HEK293T (cell line): Measurements from ENCODE around the gene RYR3.

Experiments
- BHLHE40 ChIP-seq: fragments of 450-650 bp; IDR thresholded peaks from 2 replicates; pipeline ENCODE4 v1.6.1; 2016; ENCODE audit warnings: mild to moderate bottlenecking, moderate library complexity, borderline replicate concordance
- FOXA1 ChIP-seq: fragments of 450-650 bp; IDR thresholded peaks from 2 replicates; pipeline ENCODE4 v1.6.1; 2016; ENCODE audit warnings: mild to moderate bottlenecking
- FOXM1 ChIP-seq: fragments of 450-650 bp; IDR thresholded peaks from 2 replicates; pipeline ENCODE4 v1.6.1; 2017; ENCODE audit warnings: mild to moderate bottlenecking, borderline replicate concordance
- HDGF ChIP-seq: fragments of 450-650 bp; IDR thresholded peaks from 2 replicates; pipeline ENCODE4 v1.6.1; 2017; ENCODE audit warnings: antibody characterized with exemption, borderline replicate concordance
- LEF1 ChIP-seq: fragments of 450-650 bp; IDR thresholded peaks from 2 replicates; pipeline ENCODE4 v1.6.1; 2017; ENCODE audit warnings: mild to moderate bottlenecking, borderline replicate concordance
- NFRKB ChIP-seq: fragments of 450-650 bp; IDR thresholded peaks from 2 replicates; pipeline ENCODE4 v1.6.1; 2016; ENCODE audit warnings: mild to moderate bottlenecking, moderate library complexity
- SP1 ChIP-seq: fragments of 450-650 bp; IDR thresholded peaks from 2 replicates; pipeline ENCODE4 v1.6.1; 2017
- SUZ12 ChIP-seq: fragments of 450-650 bp; IDR thresholded peaks from 2 replicates; pipeline ENCODE4 v1.6.1; 2016; ENCODE audit warnings: mild to moderate bottlenecking
- ZNF384 ChIP-seq: fragments of 450-650 bp; IDR thresholded peaks from 2 replicates; pipeline ENCODE4 v1.6.1; 2016
- TF ChIP-seq, protein P1 (sequence below): fragments of 450-650 bp; IDR thresholded peaks from 2 replicates; pipeline ENCODE4 v1.6.1; 2016

DNA sequence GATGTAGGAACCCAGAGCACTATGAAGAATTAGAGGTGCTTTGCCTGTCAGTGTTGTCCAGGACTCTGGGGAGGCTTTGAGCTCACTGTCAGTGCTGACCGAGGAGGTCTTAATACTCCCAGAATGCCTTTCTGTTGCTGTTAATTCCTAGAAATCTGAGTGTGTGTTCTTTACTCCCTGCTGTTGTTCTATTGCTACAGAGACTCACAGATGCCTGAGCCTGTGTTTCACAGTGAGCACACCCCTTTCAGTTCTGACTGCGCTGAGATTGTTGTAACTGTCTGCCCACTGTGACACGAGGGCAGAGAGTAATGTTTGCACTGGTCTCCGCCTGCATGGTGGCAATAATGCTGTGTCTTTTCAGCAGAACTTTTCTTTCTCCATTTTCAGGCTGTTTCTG is 162.9 kb downstream of the RYR3 start:
- TF ChIP-seq HDGF: no peak
- no peak for TF ChIP-seq ZNF384
- TF ChIP-seq SUZ12: no peak
- TF ChIP-seq BHLHE40: no peak
- TF ChIP-seq, protein P1, sequence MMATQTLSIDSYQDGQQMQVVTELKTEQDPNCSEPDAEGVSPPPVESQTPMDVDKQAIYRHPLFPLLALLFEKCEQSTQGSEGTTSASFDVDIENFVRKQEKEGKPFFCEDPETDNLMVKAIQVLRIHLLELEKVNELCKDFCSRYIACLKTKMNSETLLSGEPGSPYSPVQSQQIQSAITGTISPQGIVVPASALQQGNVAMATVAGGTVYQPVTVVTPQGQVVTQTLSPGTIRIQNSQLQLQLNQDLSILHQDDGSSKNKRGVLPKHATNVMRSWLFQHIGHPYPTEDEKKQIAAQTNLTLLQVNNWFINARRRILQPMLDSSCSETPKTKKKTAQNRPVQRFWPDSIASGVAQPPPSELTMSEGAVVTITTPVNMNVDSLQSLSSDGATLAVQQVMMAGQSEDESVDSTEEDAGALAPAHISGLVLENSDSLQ: no peak
- TF ChIP-seq FOXA1: no peak
- no peak for TF ChIP-seq SP1
- TF ChIP-seq FOXM1: no peak
- TF ChIP-seq NFRKB: no peak
- no peak for TF ChIP-seq LEF1
